T47D (cell line): ENCODE results near the gene MTHFD1L.
"Not testable (repeated sequence)": the region's sequence is repeated elsewhere in the genome, so short reads cannot be mapped to it uniquely, and the experiment has no call there.

ENCODE experiments used
- DNase-seq, 2 experiments: peaks; one replicate each; pipeline versions ENCODE4 v3.0.0 to v3.0.0-alpha.2; 2011 to 2012; ENCODE audit warnings: low read depth in 1 of 2, low spot score in 1 of 2
- JUND ChIP-seq: IDR thresholded peaks from 2 replicates; pipeline ENCODE4 v1.6.1; 2012; ENCODE audit warnings: low read depth
- in situ Hi-C: cut with HindIII; loops from 2 replicates; pipeline ENCODE4 v1.10.0; 2016; ENCODE audit warnings: low sequenced_read_pairs, low pct_unique_long_range_greater_than_20kb

Gene MTHFD1L

GRCh38 chr6:151075527-151075926 is 210.0 kb downstream of the MTHFD1L start:
- no peak for TF ChIP-seq JUND
- DNase-seq: no peak
- in situ Hi-C loops: no loop called here

- TF ChIP-seq JUND: no peak
- in situ Hi-C loops: no loop called here
These were observed 210.5 kb downstream of the MTHFD1L start for GRCh38 chr6:151075930-151076555.

GRCh38 chr6:151078655-151079054 is 213.2 kb downstream of the MTHFD1L start:
- DNase-seq: no peak
- in situ Hi-C loops: no loop called here
- no peak for TF ChIP-seq JUND

More at GRCh38 chr6:151075930-151076555, 210.5 kb downstream of the MTHFD1L start:
- DNase-seq: no peak

- DNase-seq: no peak
- in situ Hi-C loops: no loop called here
- TF ChIP-seq JUND: no peak
These were observed 216.2 kb downstream of the MTHFD1L start for GRCh38 chr6:151081656-151082055.

- in situ Hi-C loops: no loop called here
- DNase-seq: no peak
- TF ChIP-seq JUND: no peak
These were observed 216.6 kb downstream of the MTHFD1L start for GRCh38 chr6:151082079-151082478.

- no peak for TF ChIP-seq JUND
- DNase-seq: no peak
- in situ Hi-C loops: no loop called here
These were observed 218.8 kb downstream of the MTHFD1L start for GRCh38 chr6:151084275-151084674.

GRCh38 chr6:151087055-151087454 is 221.6 kb downstream of the MTHFD1L start:
- DNase-seq, in situ Hi-C loops: not testable (repeated sequence)

GRCh38 chr6:151087861-151088598 is 222.5 kb downstream of the MTHFD1L start:
- TF ChIP-seq JUND: no peak
- no peak for DNase-seq
- in situ Hi-C loops: no loop called here

GRCh38 chr6:151088599-151088935 is 223.1 kb downstream of the MTHFD1L start:
- TF ChIP-seq JUND: no peak
- in situ Hi-C loops: no loop called here

GRCh38 chr6:151088963-151089362 is 223.5 kb downstream of the MTHFD1L start:
- in situ Hi-C loops: no loop called here
- TF ChIP-seq JUND: no peak
- DNase-seq: no peak

More at GRCh38 chr6:151088599-151088935, 223.1 kb downstream of the MTHFD1L start:
- DNase-seq: no peak

GRCh38 chr6:151089978-151090377 is 224.5 kb downstream of the MTHFD1L start:
- in situ Hi-C loops: no loop called here
- no peak for TF ChIP-seq JUND
- DNase-seq: no peak

GRCh38 chr6:151091571-151091970 is 226.1 kb downstream of the MTHFD1L start:
- in situ Hi-C loops: no loop called here
- no peak for TF ChIP-seq JUND
- DNase-seq: peak in 1 of 2 experiments; percentile 32

- no peak for DNase-seq
- in situ Hi-C loops: no loop called here
- no peak for TF ChIP-seq JUND
These were observed 227.1 kb downstream of the MTHFD1L start for GRCh38 chr6:151092591-151092990.

- in situ Hi-C loops: no loop called here
- no peak for DNase-seq
- TF ChIP-seq JUND: no peak
These were observed 228.2 kb downstream of the MTHFD1L start for GRCh38 chr6:151093706-151094105.
